Keratinocyte (primary cell): ENCODE measurements around the gene SYP. TPM values are rescaled to one million over a fixed set of nuclear protein-coding genes. Genes with fewer than 3 reads are reported as not detected.

Experiments used
- DNase-seq: peaks from one replicate; pipeline ENCODE4 v3.0.0-alpha.2; 2011; ENCODE audit warnings: low read depth, missing footprints, low spot score
- FAIRE-seq: peaks from 2 replicates; lab custom pipeline; 2011; peaks lifted over from hg19 to GRCh38; lab: Jason Lieb, UNC
- H2AFZ ChIP-seq: 2 replicates; pipeline ENCODE4 v1.6.0; 2012; ENCODE audit warnings: low read length, control low read depth, inconsistent platforms; ENCODE audit not compliant: control insufficient read depth
- H3K27ac ChIP-seq: 2 replicates; pipeline ENCODE4 v1.5.1; 2011; ENCODE audit warnings: low read length; ENCODE audit not compliant: control insufficient read depth, insufficient read depth
- H3K27me3 ChIP-seq: 3 replicates; pipeline ENCODE4 v1.6.0; 2011; ENCODE audit warnings: low read length; ENCODE audit not compliant: control insufficient read depth, insufficient read depth; ENCODE audit errors: extremely low read depth
- H3K36me3 ChIP-seq, 2 experiments: 2 replicates in 1 of 2; 3 replicates in 1 of 2; pipeline ENCODE4 v1.5.1; 2011; ENCODE audit warnings: low read length in 2 of 2, mild to moderate bottlenecking in 1 of 2; ENCODE audit not compliant: control insufficient read depth in 2 of 2, insufficient read depth in 2 of 2; ENCODE audit errors: extremely low read depth in 1 of 2
- H3K4me1 ChIP-seq: 3 replicates; pipeline ENCODE4 v1.5.1; 2011; ENCODE audit warnings: low read length; ENCODE audit not compliant: control insufficient read depth, insufficient read depth; ENCODE audit errors: extremely low read depth
- H3K4me2 ChIP-seq: 3 replicates; pipeline ENCODE4 v1.6.0; 2011; ENCODE audit warnings: low read depth, low read length; ENCODE audit not compliant: control insufficient read depth, insufficient read depth; ENCODE audit errors: extremely low read depth
- H3K4me3 ChIP-seq, 3 experiments: fragments of 200-600 bp in 1 of 3; sonication (generic) in 1 of 3; 2 replicates in 2 of 3; 3 replicates in 1 of 3; pipeline ENCODE4 v1.5.1; 2011 to 2016; ENCODE audit warnings: low read length in 3 of 3, mild to moderate bottlenecking in 3 of 3, control low read depth in 2 of 3, inconsistent platforms in 1 of 3, low read depth in 1 of 3, mixed read lengths in 1 of 3, mixed run types in 1 of 3, moderate library complexity in 1 of 3; ENCODE audit not compliant: control insufficient read depth in 2 of 3, insufficient read depth in 2 of 3; ENCODE audit errors: extremely low read depth in 1 of 3
- H3K79me2 ChIP-seq: 2 replicates; pipeline ENCODE4 v1.6.0; 2012; ENCODE audit warnings: low read length; ENCODE audit not compliant: control insufficient read depth, insufficient read depth
- H3K9ac ChIP-seq: 3 replicates; pipeline ENCODE4 v1.6.0; 2011; ENCODE audit warnings: low read length; ENCODE audit not compliant: control insufficient read depth, insufficient read depth; ENCODE audit errors: extremely low read depth
- H3K9me1 ChIP-seq: 3 replicates; pipeline ENCODE4 v1.6.0; 2011; ENCODE audit warnings: low read length; ENCODE audit not compliant: control insufficient read depth, insufficient read depth; ENCODE audit errors: extremely low read depth
- H3K9me3 ChIP-seq: 2 replicates; pipeline ENCODE4 v1.5.1; 2012; ENCODE audit warnings: low read depth, low read length; ENCODE audit not compliant: control insufficient read depth
- H4K20me1 ChIP-seq: 3 replicates; pipeline ENCODE4 v1.6.0; 2011; ENCODE audit warnings: low read length; ENCODE audit not compliant: control insufficient read depth, insufficient read depth; ENCODE audit errors: extremely low read depth
- CTCF ChIP-seq, 3 experiments: IDR thresholded peaks in 1 of 3; conservative IDR thresholded peaks in 1 of 3; optimal IDR thresholded peaks in 1 of 3; 2 replicates in 2 of 3; 3 replicates in 1 of 3; pipeline versions ENCODE3 to v1.5.1; 2011; ENCODE audit warnings: low read length in 3 of 3, mild to moderate bottlenecking in 3 of 3, moderate library complexity in 2 of 3, control low read depth in 1 of 3, inconsistent platforms in 1 of 3; ENCODE audit not compliant: insufficient read depth in 2 of 3; ENCODE audit errors: extremely low read depth in 1 of 3
- EZH2 ChIP-seq: IDR thresholded peaks from one replicate; pipeline ENCODE4 v1.6.1; 2012; ENCODE audit warnings: inconsistent platforms, mild to moderate bottlenecking, low read length, moderate library complexity
- dilution Hi-C: fragments of 300-500 bp; cut with MboI; formaldehyde crosslinking; loops from one replicate; pipeline ENCODE4 v1.7.0; 2020; ENCODE audit warnings: low sequenced_read_pairs; ENCODE audit not compliant: extremely low pct_ligation_motif_present
- polyA plus RNA-seq, 5 experiments: library from polyadenylated mRNA; depleted of rRNA in 3 of 5; stranded (reverse) in 3 of 5; stranded (forward) in 1 of 5; unstranded in 1 of 5; fragments of >200 nt; gene quantifications; 1 replicate in 1 of 5; 2 replicates in 3 of 5; 3 replicates in 1 of 5; pipeline versions ENCODE4 v1.2.1 to v1.2.3, GENCODE V29; 2011 to 2012; ENCODE audit warnings: missing spikeins in 2 of 5, low read depth in 1 of 5, low replicate concordance in 1 of 5

The SYP gene
- polyA plus RNA-seq, 1 donor (not counting 4 experiments of a cell fraction or from before 2014, with no cell fraction given), result 0.07 TPM

GRCh38 chrX:49233176-49233575 is 33.2 kb upstream of the SYP start, which contains the start of gene CACNA1F:
TSS of gene CACNA1F (minus strand) at chrX:49233340. CDS start at chrX:49233309, 31 bp downstream.
- DNase-seq, result no peak
- TF ChIP-seq EZH2 (no peak), CTCF (optimal IDR thresholded peaks at IDR 0.05 in 1 of 3, IDR thresholded peaks at IDR 0.05 in 1 of 3, conservative IDR thresholded peaks at IDR 0.05 in 1 of 3; ENCODE audit: extremely low read depth in 1 of 3, insufficient read depth in 2 of 3, low read length in 3 of 3) (no peak)
- no peaks in the 10 kb centered on the region for H3K9me1 ChIP-seq
- H3K9ac ChIP-seq, result no peak within 1 kb of the TSS
- H2AFZ ChIP-seq, result no peak within 1 kb of the TSS
- FAIRE-seq, result no peak
- H3K27me3 ChIP-seq, result no peaks in the 10 kb centered on the region
- no peaks in the 10 kb centered on the region for H3K79me2 ChIP-seq
- H3K4me1 ChIP-seq, result no peaks in the 10 kb centered on the region
- no peak within 1 kb of the TSS for H3K27ac ChIP-seq
- H3K4me2 ChIP-seq, result no peak within 1 kb of the TSS
- H3K9me3 ChIP-seq, result no peaks in the 10 kb centered on the region
- dilution Hi-C loops, result no loop called here
- no peaks in the 10 kb centered on the region for H4K20me1 ChIP-seq
- no peaks in the 10 kb centered on the region for H3K36me3 ChIP-seq
- no peak within 1 kb of the TSS for H3K4me3 ChIP-seq

- no peaks in the 10 kb centered on the region for H3K27me3 ChIP-seq
- no peaks in the 10 kb centered on the region for H3K9me1 ChIP-seq
- H3K9ac ChIP-seq, result no peak overlapping the region
- no peaks in the 10 kb centered on the region for H4K20me1 ChIP-seq
- no peak overlapping the region for H3K27ac ChIP-seq
- no peaks in the 10 kb centered on the region for H3K4me1 ChIP-seq
- no peaks in the 10 kb centered on the region for H3K9me3 ChIP-seq
- H3K4me2 ChIP-seq, result no peak overlapping the region
- no peak for TF ChIP-seq EZH2
- no peak for TF ChIP-seq CTCF (optimal IDR thresholded peaks at IDR 0.05 in 1 of 3, IDR thresholded peaks at IDR 0.05 in 1 of 3, conservative IDR thresholded peaks at IDR 0.05 in 1 of 3; ENCODE audit: extremely low read depth in 1 of 3, insufficient read depth in 2 of 3, low read length in 3 of 3)
- H2AFZ ChIP-seq, result no peak overlapping the region
- dilution Hi-C loops, result no loop called here
- no peaks in the 10 kb centered on the region for H3K36me3 ChIP-seq
- FAIRE-seq, result no peak
- no peak overlapping the region for H3K4me3 ChIP-seq
- H3K79me2 ChIP-seq, result no peaks in the 10 kb centered on the region
- DNase-seq, result no peak
These were observed 32.5 kb upstream of the SYP start for GRCh38 chrX:49232525-49232924.
